ENCODE results near the gene ALG8. TPM values are rescaled to one million over a fixed set of nuclear protein-coding genes. Genes with fewer than 3 reads are reported as not detected.

ALG8 gene
- total and polyA plus RNA-seq, 2 experiments from 2014 or later = 94.3 to 130 TPM

DNA sequence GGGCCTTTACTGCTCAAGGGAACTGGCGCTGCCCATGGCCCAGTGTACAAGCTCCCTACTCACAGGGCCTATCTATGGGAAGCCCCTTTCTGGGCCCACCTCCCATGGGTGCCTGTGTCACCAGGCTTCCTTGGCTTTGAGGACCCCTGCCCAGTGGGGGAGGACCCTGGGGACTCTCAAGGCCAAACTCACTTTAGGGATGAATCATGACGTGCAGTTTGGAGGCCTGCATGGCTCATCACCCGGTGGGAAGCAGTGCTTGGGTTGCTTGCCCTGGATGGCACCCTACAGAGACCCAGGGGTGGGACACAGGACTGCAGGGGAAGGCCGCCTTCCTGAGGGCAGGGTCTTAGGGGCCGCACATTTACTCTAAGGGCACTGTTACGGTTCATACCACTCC, 32.5 kb upstream of the ALG8 start (continued):
- TF ChIP-seq ETS1 (IDR thresholded peaks at IDR 0.05) = no peak

- H3K27me3 ChIP-seq (ENCODE audit: insufficient read depth) = no peaks in the 10 kb centered on the region
- H3K4me1 ChIP-seq (ENCODE audit: insufficient read depth) = no peaks in the 10 kb centered on the region
- H3K27ac ChIP-seq (ENCODE audit: low read depth) = no peak overlapping the region
- peaks cover 7% of the 10 kb centered on the region; the same call in 1 of the 3 replicates for H3K36me3 Mint-ChIP-seq (ENCODE audit: low read depth)
- no peaks in the 10 kb centered on the region for H4K20me1 ChIP-seq (replicated peaks; ENCODE audit: insufficient read depth)
- no peak overlapping the region for H3K4me3 Mint-ChIP-seq
- ATAC-seq (no peak), DNase-seq (ENCODE audit: low spot score) (no peak)
- H2AFZ ChIP-seq = no peak overlapping the region
- no peaks in the 10 kb centered on the region for H3K4me1 Mint-ChIP-seq
- peaks cover 7% of the 10 kb centered on the region for H3K27me3 Mint-ChIP-seq (ENCODE audit: insufficient read depth, low read depth, poor library complexity)
- no peak overlapping the region for H3K27ac Mint-ChIP-seq
- H3K36me3 ChIP-seq (ENCODE audit: insufficient read depth) = no peaks in the 10 kb centered on the region
- H3K4me2 ChIP-seq = no peak overlapping the region
- no peaks in the 10 kb centered on the region for H3K9me2 ChIP-seq (ENCODE audit: insufficient read depth)
- TF ChIP-seq NANOG (IDR thresholded peaks at IDR 0.05; ENCODE audit: borderline replicate concordance) (no peak), EZH2phosphoT487 (IDR thresholded peaks at IDR 0.05; ENCODE audit: unreplicated experiment) (no peak), ZNF114 (CRISPR knock-in tag; IDR thresholded peaks at IDR 0.05) (no peak)
- TF ChIP-seq, protein P1, sequence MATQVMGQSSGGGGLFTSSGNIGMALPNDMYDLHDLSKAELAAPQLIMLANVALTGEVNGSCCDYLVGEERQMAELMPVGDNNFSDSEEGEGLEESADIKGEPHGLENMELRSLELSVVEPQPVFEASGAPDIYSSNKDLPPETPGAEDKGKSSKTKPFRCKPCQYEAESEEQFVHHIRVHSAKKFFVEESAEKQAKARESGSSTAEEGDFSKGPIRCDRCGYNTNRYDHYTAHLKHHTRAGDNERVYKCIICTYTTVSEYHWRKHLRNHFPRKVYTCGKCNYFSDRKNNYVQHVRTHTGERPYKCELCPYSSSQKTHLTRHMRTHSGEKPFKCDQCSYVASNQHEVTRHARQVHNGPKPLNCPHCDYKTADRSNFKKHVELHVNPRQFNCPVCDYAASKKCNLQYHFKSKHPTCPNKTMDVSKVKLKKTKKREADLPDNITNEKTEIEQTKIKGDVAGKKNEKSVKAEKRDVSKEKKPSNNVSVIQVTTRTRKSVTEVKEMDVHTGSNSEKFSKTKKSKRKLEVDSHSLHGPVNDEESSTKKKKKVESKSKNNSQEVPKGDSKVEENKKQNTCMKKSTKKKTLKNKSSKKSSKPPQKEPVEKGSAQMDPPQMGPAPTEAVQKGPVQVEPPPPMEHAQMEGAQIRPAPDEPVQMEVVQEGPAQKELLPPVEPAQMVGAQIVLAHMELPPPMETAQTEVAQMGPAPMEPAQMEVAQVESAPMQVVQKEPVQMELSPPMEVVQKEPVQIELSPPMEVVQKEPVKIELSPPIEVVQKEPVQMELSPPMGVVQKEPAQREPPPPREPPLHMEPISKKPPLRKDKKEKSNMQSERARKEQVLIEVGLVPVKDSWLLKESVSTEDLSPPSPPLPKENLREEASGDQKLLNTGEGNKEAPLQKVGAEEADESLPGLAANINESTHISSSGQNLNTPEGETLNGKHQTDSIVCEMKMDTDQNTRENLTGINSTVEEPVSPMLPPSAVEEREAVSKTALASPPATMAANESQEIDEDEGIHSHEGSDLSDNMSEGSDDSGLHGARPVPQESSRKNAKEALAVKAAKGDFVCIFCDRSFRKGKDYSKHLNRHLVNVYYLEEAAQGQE (IDR thresholded peaks at IDR 0.05; ENCODE audit: unreplicated experiment) = no peak
- no peaks in the 10 kb centered on the region for H3K79me2 ChIP-seq (replicated peaks; ENCODE audit: insufficient read depth)
- H3F3A ChIP-seq (replicated peaks; ENCODE audit: low read depth) = no peaks in the 10 kb centered on the region
- no peak overlapping the region for H3K4me3 ChIP-seq
- no peaks in the 10 kb centered on the region; the same call in 2 of the 3 replicates for H3K9me3 Mint-ChIP-seq
Observed at GRCh38 chr11:78170874-78171549, 31.6 kb upstream of the ALG8 start.

- H3K27me3 ChIP-seq (ENCODE audit: insufficient read depth) = no peaks in the 10 kb centered on the region
- no peaks in the 10 kb centered on the region for H3K4me1 Mint-ChIP-seq
- ATAC-seq (no peak), DNase-seq (ENCODE audit: low spot score) (no peak)
- no peaks in the 10 kb centered on the region; the same call in 2 of the 3 replicates for H3K9me3 Mint-ChIP-seq
- H3K4me2 ChIP-seq = no peak overlapping the region
- no peaks in the 10 kb centered on the region for H3K9me2 ChIP-seq (ENCODE audit: insufficient read depth)
- H3K27ac Mint-ChIP-seq = no peak overlapping the region
- H4K20me1 ChIP-seq (replicated peaks; ENCODE audit: insufficient read depth) = no peaks in the 10 kb centered on the region
- no peaks in the 10 kb centered on the region for H3K79me2 ChIP-seq (replicated peaks; ENCODE audit: insufficient read depth)
- H3K4me3 Mint-ChIP-seq = no peak overlapping the region
- H3F3A ChIP-seq (replicated peaks; ENCODE audit: low read depth) = no peaks in the 10 kb centered on the region
- peaks cover 7% of the 10 kb centered on the region; the same call in 1 of the 3 replicates for H3K36me3 Mint-ChIP-seq (ENCODE audit: low read depth)
- H3K4me3 ChIP-seq = no peak overlapping the region
- H2AFZ ChIP-seq = no peak overlapping the region
- H3K27ac ChIP-seq (ENCODE audit: low read depth) = no peak overlapping the region
- H3K27me3 Mint-ChIP-seq (ENCODE audit: insufficient read depth, low read depth, poor library complexity) = peaks cover 7% of the 10 kb centered on the region
- H3K36me3 ChIP-seq (ENCODE audit: insufficient read depth) = no peaks in the 10 kb centered on the region
- no peaks in the 10 kb centered on the region for H3K4me1 ChIP-seq (ENCODE audit: insufficient read depth)
- no peak for TF ChIP-seq ETS1 (IDR thresholded peaks at IDR 0.05)
- TF ChIP-seq STAT1 (IDR thresholded peaks at IDR 0.05; ENCODE audit: unreplicated experiment) = no peak
- no peak for TF ChIP-seq POLR2AphosphoS5 (IDR thresholded peaks at IDR 0.05; ENCODE audit: low read depth)
- TF ChIP-seq ZNF331 (CRISPR knock-in tag; IDR thresholded peaks at IDR 0.05; ENCODE audit: low read depth) = no peak
- no peak for TF ChIP-seq CREB1 (CRISPR knock-in tag; IDR thresholded peaks at IDR 0.05; ENCODE audit: low read depth)
- TF ChIP-seq, protein P1 (IDR thresholded peaks at IDR 0.05; ENCODE audit: unreplicated experiment) = no peak
- no peak for TF ChIP-seq NANOG (IDR thresholded peaks at IDR 0.05; ENCODE audit: borderline replicate concordance)
- no peak for TF ChIP-seq EZH2phosphoT487 (IDR thresholded peaks at IDR 0.05; ENCODE audit: unreplicated experiment)
- TF ChIP-seq JUNB (IDR thresholded peaks at IDR 0.05; ENCODE audit: unreplicated experiment) = no peak
Observed at GRCh38 chr11:78170413-78170812, 31.0 kb upstream of the ALG8 start.

All from GM23338 (cell line).